CD4-positive, alpha-beta T cell treated with Interleukin-4 for 1 hour (primary cell): ENCODE results near the gene SCLT1.

Source experiments
- DNase-seq, 2 donors: peaks; one replicate each; pipeline ENCODE4 v3.0.0-alpha.2; 2020 to 2022

The SCLT1 gene

GRCh38 chr4:128866691-128867090, 226.6 kb downstream of the SCLT1 start:
- no peak for DNase-seq

DNA sequence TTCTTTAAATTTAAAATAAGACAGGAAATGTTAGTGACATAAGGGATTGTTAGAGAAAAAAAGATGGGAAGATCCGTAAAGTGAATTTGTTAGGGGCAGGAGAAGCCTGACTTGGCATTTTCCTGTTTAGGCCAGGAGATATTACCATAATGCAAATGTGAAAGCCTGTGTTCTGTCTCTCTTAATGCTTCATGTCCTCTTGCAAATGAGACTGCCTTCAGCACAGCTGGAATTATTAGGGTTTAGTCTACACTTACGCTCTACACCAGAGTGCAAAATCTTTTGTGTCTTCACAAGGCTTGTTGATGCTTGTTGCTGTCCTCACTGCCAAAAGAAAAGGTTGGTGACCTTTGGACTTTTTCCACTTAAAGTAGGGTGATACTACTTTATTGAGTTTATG, 227.1 kb downstream of the SCLT1 start:
- DNase-seq = no peak

DNA sequence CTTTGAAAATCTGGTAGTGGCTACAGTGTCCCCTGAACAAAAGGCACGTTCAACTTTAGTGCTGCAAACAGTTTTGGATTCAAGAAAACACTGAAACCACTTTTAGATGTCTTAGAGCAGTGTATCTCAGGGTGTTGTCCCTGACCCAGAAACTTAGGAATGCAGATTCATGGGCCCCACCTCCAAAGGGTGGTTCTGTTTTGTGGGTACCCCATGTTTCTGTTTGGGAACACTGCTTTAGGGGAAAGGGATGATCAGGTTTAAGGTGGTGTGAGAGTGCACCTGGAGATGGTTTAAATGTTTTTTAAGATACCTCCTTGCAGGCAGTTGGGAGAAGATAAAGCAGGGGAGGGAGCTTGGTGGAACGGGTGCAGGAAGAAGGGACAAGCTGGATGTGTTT, 228.2 kb downstream of the SCLT1 start:
- no peak for DNase-seq

DNA sequence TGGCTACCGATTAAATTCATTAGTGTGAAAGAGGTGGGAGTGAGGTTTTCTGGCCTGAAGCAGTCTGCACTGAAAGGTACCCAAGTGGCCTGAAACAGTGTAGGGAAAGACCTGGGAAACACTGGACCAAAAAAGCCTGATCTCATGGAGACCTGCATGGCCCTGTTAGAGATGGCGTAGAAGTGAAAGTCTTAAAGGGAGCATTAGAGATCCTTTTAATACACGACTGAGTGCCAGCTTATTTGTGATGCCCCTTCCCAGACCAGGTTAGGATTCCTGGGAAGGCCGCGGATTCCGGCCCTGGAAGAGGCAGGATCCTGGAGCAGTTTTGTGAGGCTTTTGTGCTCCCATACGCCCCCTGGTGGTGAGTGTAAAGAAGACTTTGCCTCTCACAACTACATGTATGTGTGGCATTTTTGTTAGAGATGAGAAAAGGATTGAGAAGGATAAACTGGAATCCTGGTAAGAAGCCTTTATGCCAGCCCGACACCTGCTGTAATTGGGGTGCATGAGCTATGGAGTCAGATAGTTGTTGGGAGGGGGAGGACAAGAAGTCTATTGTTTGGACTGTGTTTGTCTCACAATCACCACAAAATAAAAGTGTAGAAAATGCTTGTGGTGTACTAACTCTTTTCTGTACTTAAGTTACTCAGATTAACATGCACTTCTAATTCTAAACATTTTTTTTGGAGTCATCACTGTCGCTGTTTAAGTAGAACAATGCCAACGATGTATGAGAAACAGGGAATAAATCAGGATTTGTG, 229.8 kb downstream of the SCLT1 start:
- DNase-seq = peak; percentile 53 to 65

GRCh38 chr4:128862608-128863311, 230.6 kb downstream of the SCLT1 start:
- DNase-seq = peak; percentile 38 to 54

GRCh38 chr4:128861856-128862518, 231.4 kb downstream of the SCLT1 start:
- DNase-seq = peak in 1 of 2 donors; percentile 14

DNA sequence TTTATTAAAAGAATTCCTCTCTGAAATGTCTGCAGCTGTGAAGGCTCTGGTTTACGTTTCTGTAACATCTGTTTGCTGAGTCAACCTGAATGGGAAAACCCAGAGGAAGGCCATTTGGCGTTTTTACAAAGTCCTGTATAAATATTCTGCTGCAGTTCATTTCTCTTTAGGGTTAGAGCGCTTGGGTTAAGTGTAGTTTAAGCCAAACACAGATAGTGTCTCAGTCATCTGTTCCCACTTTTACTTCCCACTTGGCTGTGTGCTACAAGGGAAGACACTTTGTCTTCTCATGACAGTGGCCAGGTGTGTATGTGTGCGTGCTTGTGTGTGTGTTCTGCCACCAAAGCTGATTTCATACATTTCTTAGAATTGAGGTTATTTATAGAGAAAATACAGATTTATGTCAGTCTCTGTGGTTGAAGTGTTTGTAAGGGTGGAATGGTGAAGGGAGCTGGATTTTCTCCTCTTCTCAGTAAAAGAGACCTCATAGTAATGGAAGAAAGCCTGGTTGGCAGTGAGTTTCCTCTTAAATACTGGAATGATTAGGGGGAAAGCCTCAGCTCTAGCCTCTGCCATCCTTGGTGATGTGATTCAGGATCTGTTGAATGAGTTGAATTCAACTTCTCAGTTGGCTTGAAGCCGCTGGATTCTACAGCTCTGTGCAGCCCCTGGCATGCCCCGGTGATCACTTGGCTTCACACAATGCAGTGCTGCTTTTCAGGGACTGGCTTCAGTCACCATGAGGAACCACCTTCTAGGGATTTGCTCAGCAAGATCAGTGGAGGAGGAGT, 233.3 kb downstream of the SCLT1 start:
- no peak for DNase-seq

GRCh38 chr4:128858879-128859671, 234.3 kb downstream of the SCLT1 start:
- DNase-seq = no peak

DNA sequence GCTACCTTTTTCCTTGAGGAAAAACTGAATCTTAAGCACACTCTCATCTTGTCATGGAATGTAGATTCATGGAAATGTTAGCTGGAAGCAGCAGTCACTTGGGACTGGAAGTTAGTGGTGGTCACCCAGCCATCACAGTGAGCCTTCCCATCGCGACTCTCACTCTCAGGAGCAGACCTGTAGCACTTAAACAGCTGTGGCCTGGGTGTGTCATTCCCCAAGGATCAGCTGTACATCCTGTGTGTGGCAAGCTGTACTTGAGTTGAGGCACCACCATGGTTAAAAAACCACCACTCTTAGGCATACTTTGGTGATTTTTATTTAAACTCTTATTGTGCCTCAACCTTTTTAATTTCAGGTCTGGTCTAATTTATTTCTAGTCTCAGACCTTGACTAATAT, 237.1 kb downstream of the SCLT1 start:
- DNase-seq = no peak

- DNase-seq = no peak
Measured at GRCh38 chr4:128855621-128856020, 237.7 kb downstream of the SCLT1 start.

GRCh38 chr4:128854433-128854832, 238.9 kb downstream of the SCLT1 start:
- DNase-seq = peak in 1 of 2 donors; percentile 56

DNA sequence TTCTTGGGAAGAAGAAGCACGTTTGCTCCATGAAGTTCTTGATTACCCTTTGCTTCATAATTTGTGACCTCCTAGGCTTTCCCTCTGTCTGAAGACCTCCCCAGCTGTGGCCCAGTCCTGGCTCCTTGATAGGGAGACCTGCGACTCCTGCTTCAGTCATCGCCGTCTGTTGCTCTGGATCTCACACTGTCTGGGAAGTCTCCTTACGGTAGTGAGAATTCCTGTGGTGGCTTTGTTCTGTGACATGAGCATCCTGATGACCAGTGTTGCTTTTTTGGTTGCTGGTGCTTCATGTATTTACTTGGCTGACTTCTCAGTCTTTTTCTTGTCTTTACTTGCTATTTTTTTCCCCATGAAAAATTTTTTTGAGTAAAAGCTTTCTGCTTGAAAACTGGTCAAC, 239.6 kb downstream of the SCLT1 start:
- DNase-seq = no peak

GRCh38 chr4:128850252-128850651, 243.1 kb downstream of the SCLT1 start:
- DNase-seq = no peak

DNA sequence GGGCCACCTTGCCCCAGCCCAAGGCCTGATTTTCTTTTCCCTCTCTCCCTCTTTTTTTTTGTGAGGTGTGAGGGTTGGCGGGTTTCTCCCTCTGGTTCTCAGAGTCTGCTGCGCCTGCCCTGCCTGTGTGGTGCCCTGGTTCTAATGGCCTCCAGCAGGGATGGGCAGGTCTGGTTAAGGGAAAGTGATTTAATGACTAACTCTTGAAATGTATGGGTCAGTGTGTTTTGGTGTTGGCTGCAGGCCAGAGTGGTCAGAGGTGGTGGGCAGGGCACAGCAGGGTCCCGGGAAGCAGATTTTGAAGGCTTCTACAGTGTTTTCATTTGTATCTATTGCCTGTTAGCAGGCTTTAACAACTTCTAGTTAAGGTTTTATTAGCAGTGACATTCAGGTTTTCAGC, 244.9 kb downstream of the SCLT1 start:
- DNase-seq = no peak

DNA sequence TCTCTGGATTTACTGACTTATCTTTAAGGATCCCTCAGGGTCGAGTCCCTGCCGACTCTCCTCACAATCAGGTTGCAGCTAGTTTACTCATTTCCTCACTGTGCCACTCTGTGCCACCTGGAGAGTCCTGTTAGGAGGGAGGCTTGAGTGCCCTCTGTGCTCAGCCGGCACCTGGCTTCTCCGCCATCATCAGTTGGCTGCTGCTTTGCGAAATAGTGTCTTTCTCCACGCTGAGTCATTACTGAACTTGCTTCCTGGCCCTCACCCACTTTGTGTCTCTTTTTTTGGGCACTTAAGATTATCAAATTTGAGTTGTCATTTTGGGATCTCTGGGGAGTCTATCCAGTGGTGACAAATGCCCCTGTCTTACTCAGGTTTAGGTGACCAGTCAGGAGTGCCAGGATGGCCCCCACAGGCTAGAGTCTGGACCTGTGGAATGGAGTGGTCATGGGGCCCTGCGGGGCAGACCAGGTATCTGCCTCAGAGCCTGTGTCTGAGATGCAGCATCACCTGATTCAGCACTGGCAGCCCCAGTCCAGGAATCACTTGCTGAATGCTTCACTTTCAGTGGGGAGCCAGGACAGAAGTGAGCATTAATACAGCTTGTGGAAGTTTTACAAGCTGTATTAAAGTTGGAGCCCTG, 246.1 kb downstream of the SCLT1 start:
- no peak for DNase-seq

- no peak for DNase-seq
Measured at GRCh38 chr4:128846063-128846462, 247.3 kb downstream of the SCLT1 start.

GRCh38 chr4:128844931-128845330, 248.4 kb downstream of the SCLT1 start:
- DNase-seq = no peak

DNA sequence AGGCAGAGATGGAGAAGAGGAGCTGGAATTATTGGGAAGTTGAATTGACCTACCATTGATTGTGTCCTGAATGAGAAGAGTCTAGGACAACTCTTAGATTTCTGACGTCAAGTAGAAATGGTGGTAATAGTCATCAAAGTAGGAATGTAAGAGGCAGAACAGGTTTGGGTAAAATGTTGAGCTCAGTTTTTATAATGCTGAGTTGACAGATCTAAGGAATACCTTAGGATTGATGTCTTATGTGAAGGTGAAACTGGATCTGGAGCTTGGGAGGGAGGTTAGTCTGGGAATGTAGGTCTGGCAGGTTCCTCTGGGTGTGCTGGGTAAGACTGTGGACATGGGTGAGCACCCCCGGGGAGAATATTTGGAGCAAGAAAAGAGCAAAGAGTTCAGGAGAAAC, 251.9 kb downstream of the SCLT1 start:
- no peak for DNase-seq

DNA sequence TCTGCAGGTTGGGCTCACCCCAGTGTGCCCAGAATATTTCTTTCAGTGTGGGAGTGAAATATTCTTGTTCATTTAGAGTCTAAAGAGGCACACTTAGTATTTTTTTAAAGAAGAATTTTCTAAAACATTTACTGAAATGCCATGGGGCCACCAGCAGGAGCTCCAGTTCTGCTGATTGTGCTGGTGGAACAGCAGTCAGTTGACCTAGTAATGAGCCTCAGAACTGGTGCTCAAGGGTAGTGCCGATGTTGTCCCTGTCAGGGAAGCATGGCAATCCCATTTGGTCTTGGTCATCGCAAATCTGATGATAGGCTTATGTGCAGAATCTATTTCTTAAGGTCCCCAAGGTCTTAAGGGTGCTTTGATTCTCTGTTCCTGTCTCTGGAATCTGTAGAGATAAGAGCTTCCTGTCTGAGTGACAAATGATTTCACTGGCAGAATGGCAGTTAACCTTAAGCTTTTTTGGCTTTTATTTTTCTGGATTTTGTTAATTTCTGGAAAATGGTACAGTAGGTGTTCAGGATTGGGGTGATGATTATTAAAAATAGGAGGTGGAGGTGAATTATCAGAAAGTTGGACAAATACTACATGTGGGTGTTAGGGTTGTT, 252.5 kb downstream of the SCLT1 start:
- no peak for DNase-seq

- DNase-seq = no peak
Measured at GRCh38 chr4:128837679-128838078, 255.7 kb downstream of the SCLT1 start.

DNA sequence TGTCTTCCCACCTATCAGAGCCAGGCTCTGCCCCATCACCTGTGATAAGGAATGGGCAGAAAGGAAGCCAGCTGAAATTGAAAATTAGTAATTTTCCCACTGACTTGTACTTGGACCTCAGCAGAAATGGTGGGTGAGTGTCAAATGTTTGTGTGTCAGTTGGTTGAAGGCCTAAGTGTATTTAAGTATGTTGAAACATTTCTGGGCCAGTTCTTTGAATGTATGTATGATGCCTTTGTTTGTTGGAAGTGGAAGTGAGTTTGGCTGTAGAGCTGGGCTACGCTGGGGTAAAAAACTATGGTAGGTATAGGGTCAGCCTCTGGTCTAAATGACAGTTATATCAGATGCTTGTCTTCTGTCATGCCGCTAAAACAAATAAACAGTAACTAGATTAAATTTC, 256.1 kb downstream of the SCLT1 start:
- no peak for DNase-seq
